WTC11 (cell line): ENCODE measurements around the gene CTXN3. TPM values are rescaled to one million over a fixed set of nuclear protein-coding genes. Genes with fewer than 3 reads are reported as not detected.

ENCODE experiments used
- ATAC-seq: fragments of 200-7000 bp; cut with Tn5 transposase; 2 replicates; pipeline ENCODE4 v1.10.0; 2021; ENCODE audit warnings: mild to moderate bottlenecking, moderate library complexity
- CTCF ChIA-PET: fragments of 300-600 bp; sonication (Branson Sonifier 250); formaldehyde crosslinking; loops from one replicate; lab custom pipeline; 2021; ENCODE audit warnings: antibody characterized with exemption; lab: Charles Lee
- POLR2A ChIA-PET: fragments of 350-600 bp; sonication (Branson Sonifier 250); formaldehyde crosslinking; loops from one replicate; lab custom pipeline; 2021; ENCODE audit warnings: antibody characterized with exemption; lab: Charles Lee
- DNase-seq: peaks from one replicate; pipeline ENCODE4 v3.0.0; 2021; ENCODE audit warnings: low spot score
- H3K27ac Mint-ChIP-seq: 2 replicates; pipeline ENCODE4 v1.8.0; 2021; ENCODE audit warnings: mixed read lengths
- H3K27me3 Mint-ChIP-seq: 2 replicates; pipeline ENCODE4 v1.8.0; 2021; ENCODE audit warnings: low read depth, mild to moderate bottlenecking, moderate library complexity, mixed read lengths
- H3K36me3 Mint-ChIP-seq: 2 replicates; pipeline ENCODE4 v1.8.0; 2021; ENCODE audit warnings: mixed read lengths
- H3K4me1 Mint-ChIP-seq: 2 replicates; pipeline ENCODE4 v1.8.0; 2022; ENCODE audit warnings: mixed read lengths
- H3K4me3 Mint-ChIP-seq: 2 replicates; pipeline ENCODE4 v1.8.0; 2021; ENCODE audit warnings: mild to moderate bottlenecking, moderate library complexity, mixed read lengths
- H3K9me3 Mint-ChIP-seq: 2 replicates; pipeline ENCODE4 v1.8.0; 2021; ENCODE audit warnings: mixed read lengths
- AFF4 ChIP-seq: sonication (generic); formaldehyde crosslinking; IDR thresholded peaks from 2 replicates; pipeline ENCODE4 v1.8.1; 2023; ENCODE audit warnings: mild to moderate bottlenecking, missing genetic modification reagents, borderline replicate concordance
- ATF3 ChIP-seq: sonication (generic); formaldehyde crosslinking; conservative IDR thresholded peaks from 2 replicates; pipeline ENCODE4 v1.8.1; 2022; ENCODE audit warnings: mild to moderate bottlenecking, missing genetic modification reagents
- CREM ChIP-seq: sonication (generic); formaldehyde crosslinking; IDR thresholded peaks from 2 replicates; pipeline ENCODE4 v1.8.1; 2022; ENCODE audit warnings: mild to moderate bottlenecking, missing genetic modification reagents, moderate library complexity
- E2F1 ChIP-seq: sonication (generic); formaldehyde crosslinking; IDR thresholded peaks from 2 replicates; pipeline ENCODE4 v1.8.0; 2022; ENCODE audit warnings: mild to moderate bottlenecking, missing genetic modification reagents
- ETV6 ChIP-seq: sonication (generic); formaldehyde crosslinking; IDR thresholded peaks from 2 replicates; pipeline ENCODE4 v1.8.1; 2022; ENCODE audit warnings: mild to moderate bottlenecking, missing genetic modification reagents
- FOXJ3 ChIP-seq: sonication (generic); formaldehyde crosslinking; IDR thresholded peaks from 2 replicates; pipeline ENCODE4 v1.9.0; 2021; ENCODE audit warnings: missing genetic modification reagents, mild to moderate bottlenecking, borderline replicate concordance
- FOXP1 ChIP-seq: sonication (generic); formaldehyde crosslinking; IDR thresholded peaks from 2 replicates; pipeline ENCODE4 v1.8.0; 2022; ENCODE audit warnings: missing genetic modification reagents, mild to moderate bottlenecking, moderate library complexity, borderline replicate concordance
- GABPB1 ChIP-seq: sonication (generic); formaldehyde crosslinking; IDR thresholded peaks from 2 replicates; pipeline ENCODE4 v1.8.1; 2023; ENCODE audit warnings: mild to moderate bottlenecking, missing genetic modification reagents
- IRF1 ChIP-seq: sonication (generic); formaldehyde crosslinking; IDR thresholded peaks from 2 replicates; pipeline ENCODE4 v1.8.0; 2023; ENCODE audit warnings: missing genetic modification reagents
- MXD4 ChIP-seq: fragments of 250-450 bp; sonication (Bioruptor Pico); IDR thresholded peaks from 2 replicates; pipeline ENCODE4 v1.8.0; 2021; ENCODE audit warnings: mild to moderate bottlenecking, moderate library complexity, borderline replicate concordance
- RORB ChIP-seq: fragments of 250-450 bp; sonication (Bioruptor Pico); IDR thresholded peaks from 2 replicates; pipeline ENCODE4 v1.9.0; 2021; ENCODE audit warnings: mild to moderate bottlenecking
- TEAD1 ChIP-seq: sonication (generic); formaldehyde crosslinking; IDR thresholded peaks from 2 replicates; pipeline ENCODE4 v1.8.0; 2022; ENCODE audit warnings: mild to moderate bottlenecking, missing genetic modification reagents
- ZBTB43 ChIP-seq: sonication (generic); formaldehyde crosslinking; IDR thresholded peaks from 2 replicates; pipeline ENCODE4 v1.8.1; 2023; ENCODE audit warnings: mild to moderate bottlenecking, missing genetic modification reagents
- ZMAT4 ChIP-seq: fragments of 250-450 bp; sonication (Bioruptor Pico); IDR thresholded peaks from 2 replicates; pipeline ENCODE4 v1.9.0; 2021; ENCODE audit warnings: mild to moderate bottlenecking
- ZNF416 ChIP-seq: fragments of 250-450 bp; sonication (Bioruptor Pico); IDR thresholded peaks from 2 replicates; pipeline ENCODE4 v1.9.0; 2021; ENCODE audit warnings: mild to moderate bottlenecking, inconsistent platforms
- total RNA-seq: library from RNA; stranded (reverse); gene quantifications from 3 replicates; pipeline ENCODE4 v1.2.3, GENCODE V29; 2021

CTXN3 gene
- total RNA-seq, 1 experiment from 2014 or later: not detected

GRCh38 chr5:127660047-127660733 is 11.3 kb downstream of the CTXN3 start:
- Mint-ChIP-seq H3K36me3 (no peaks in the 10 kb centered on the region), H3K4me1 (peaks cover 20% of the 10 kb centered on the region), H3K4me3 (no peak overlapping the region), H3K27me3 (no peaks in the 10 kb centered on the region), H3K27ac (peak overlapping the region; percentile 72), H3K9me3 (no peaks in the 10 kb centered on the region)
- TF ChIP-seq CREM (CRISPR knock-in tag): no peak
- TF ChIP-seq ZBTB43: no peak
- no peak for TF ChIP-seq FOXP1 (CRISPR knock-in tag)
- TF ChIP-seq IRF1 (CRISPR knock-in tag): no peak
- ATAC-seq (peak; percentile 74), DNase-seq (no peak)
- ChIA-PET CTCF (no interaction called here), POLR2A (no interaction called here)

GRCh38 chr5:127664093-127664492 is 15.2 kb downstream of the CTXN3 start:
- CTCF ChIA-PET: no interaction called here
- Mint-ChIP-seq H3K27me3 (no peaks in the 10 kb centered on the region), H3K4me1 (peaks cover 13% of the 10 kb centered on the region), H3K36me3 (no peaks in the 10 kb centered on the region), H3K27ac (no peak overlapping the region), H3K4me3 (no peak overlapping the region), H3K9me3 (no peaks in the 10 kb centered on the region)
- TF ChIP-seq ZNF416 (CRISPR knock-in tag) (no peak), MXD4 (CRISPR knock-in tag) (no peak), FOXJ3 (CRISPR knock-in tag) (no peak), TEAD1 (CRISPR knock-in tag) (no peak), ZMAT4 (CRISPR knock-in tag) (no peak), GABPB1 (no peak), E2F1 (CRISPR knock-in tag) (no peak), ETV6 (CRISPR knock-in tag) (no peak), ATF3 (no peak), RORB (CRISPR knock-in tag) (no peak), AFF4 (CRISPR knock-in tag) (no peak)
- POLR2A ChIA-PET: no interaction called here
- DNase-seq: no peak
- no peak for ATAC-seq
